ENCODE results near the gene IL10RB.

Gene IL10RB

GRCh38 chr21:33345751-33346238 lies 79.6 kb downstream of the IL10RB start:
- Histone ChIP-seq H3K18ac (ENCODE audit: low read length) (no peak overlapping the region), H3K4ac (ENCODE audit: low read depth, low read length) (no peak overlapping the region), H2BK5ac (ENCODE audit: low read length) (no peak overlapping the region), H2AK5ac (ENCODE audit: low read length) (no peak overlapping the region), H3K79me1 (ENCODE audit: low read length) (no peaks in the 10 kb centered on the region), H3K4me3 (ENCODE audit: low read length) (no peak overlapping the region), H3K27me3 (ENCODE audit: insufficient read depth, low read length, poor library complexity) (no peaks in the 10 kb centered on the region), H3K79me2 (ENCODE audit: control insufficient read depth, insufficient read depth, low read length) (no peaks in the 10 kb centered on the region), H4K5ac (ENCODE audit: low read length) (no peak overlapping the region), H3K27ac (ENCODE audit: low read depth, low read length) (no peak overlapping the region), H4K8ac (ENCODE audit: low read depth, low read length) (no peak overlapping the region), H3K36me3 (ENCODE audit: control insufficient read depth, insufficient read depth, low read length) (no peaks in the 10 kb centered on the region), H3K9ac (ENCODE audit: low read length) (no peak overlapping the region), H2BK120ac (ENCODE audit: low read depth, low read length) (no peak overlapping the region), H2BK15ac (replicated peaks; ENCODE audit: low read depth) (no peak overlapping the region), H3K4me2 (ENCODE audit: low read length) (no peak overlapping the region), H3K4me1 (ENCODE audit: control insufficient read depth, low read depth, low read length) (no peaks in the 10 kb centered on the region), H3K23ac (ENCODE audit: low read length) (no peak overlapping the region), H3K56ac (ENCODE audit: low read length) (no peak overlapping the region)
- no peak for DNase-seq
- WGBS (ENCODE audit: extremely low coverage, insufficient coverage, low lambda C conversion rate) = no CpG with 5 or more reads among the region's 5 CpGs

All from mesendoderm (in vitro differentiated cells).